ENCODE data around the gene MTPN. TPM values are rescaled to one million over a fixed set of nuclear protein-coding genes. Genes with fewer than 3 reads are reported as not detected.
A peak's percentile ranks its signal among the peaks of the same experiment; 100 is the strongest.

MTPN gene
- total and polyA plus RNA-seq, 10 of the 15 experiments (the other 5 are each of a cell fraction or from before 2014, with no cell fraction given), result 38.7 to 146 (median 85.4) TPM

DNA sequence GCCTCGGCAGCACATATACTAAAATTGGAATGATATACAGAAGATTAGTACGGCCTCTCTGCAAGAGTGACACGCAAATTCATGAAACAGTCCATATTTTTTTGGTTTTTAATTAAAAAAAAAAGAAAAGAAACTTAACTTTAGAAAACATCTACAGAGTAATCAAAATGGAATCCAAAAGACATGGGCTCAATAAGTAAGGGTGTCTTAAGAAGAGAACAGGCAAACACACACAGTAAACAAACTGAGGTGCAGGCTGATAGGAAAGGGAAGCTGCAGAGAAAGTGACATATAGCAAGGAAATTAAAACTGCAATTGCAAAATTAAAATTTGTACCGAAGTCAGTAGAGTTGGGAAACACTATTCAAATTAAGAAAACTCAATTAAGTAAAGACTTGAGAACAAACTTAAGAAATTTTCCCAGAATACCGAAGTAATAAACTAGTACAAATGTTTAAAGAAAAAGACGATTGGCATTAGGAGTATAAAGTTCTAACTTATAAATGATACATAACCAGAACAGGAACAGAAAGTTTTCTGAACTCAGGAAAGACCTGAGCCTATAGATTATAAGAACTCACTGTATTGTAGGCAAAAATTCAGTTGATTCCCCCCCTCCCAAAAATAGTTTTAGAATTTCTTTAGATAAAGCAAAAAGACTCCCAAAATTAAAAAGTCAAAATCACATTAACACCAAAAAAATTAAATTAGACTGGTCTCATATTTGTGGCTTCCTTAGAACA, 16.3 kb downstream of the MTPN start:
- no peak for FAIRE-seq
- POLR2A ChIA-PET, result interaction anchor here (1.3 to 1.6 kb wide), 2 partner anchors 10 to 19 kb away, joined by 4 to 6 read pairs; no protein-coding TSS in a partner anchor
- no peak overlapping the region; the same call in 1 of the 2 replicates for H3K27ac ChIP-seq (ENCODE audit: control insufficient read depth, insufficient read depth)
- TF ChIP-seq YY1 (IDR thresholded peaks at IDR 0.05; ENCODE audit: low read depth, low read length) (no peak), EZH2 (IDR thresholded peaks at IDR 0.05; ENCODE audit: borderline replicate concordance, control insufficient read depth, low read depth, low read length) (no peak), NFYB (IDR thresholded peaks at IDR 0.05; ENCODE audit: insufficient read depth, low read depth, low read length) (no peak), WRNIP1 (IDR thresholded peaks at IDR 0.05; ENCODE audit: borderline replicate concordance, low read depth, low read length) (no peak), CEBPB (IDR thresholded peaks at IDR 0.05; ENCODE audit: borderline replicate concordance in 1 of 2, low read depth in 2 of 2, low read length in 2 of 2) (no peak), NR2C2 (IDR thresholded peaks at IDR 0.05; ENCODE audit: borderline replicate concordance, control insufficient read depth, insufficient read length, low read depth) (no peak), IKZF2 (IDR thresholded peaks at IDR 0.05) (no peak)
- TF ChIP-seq, protein P1, sequence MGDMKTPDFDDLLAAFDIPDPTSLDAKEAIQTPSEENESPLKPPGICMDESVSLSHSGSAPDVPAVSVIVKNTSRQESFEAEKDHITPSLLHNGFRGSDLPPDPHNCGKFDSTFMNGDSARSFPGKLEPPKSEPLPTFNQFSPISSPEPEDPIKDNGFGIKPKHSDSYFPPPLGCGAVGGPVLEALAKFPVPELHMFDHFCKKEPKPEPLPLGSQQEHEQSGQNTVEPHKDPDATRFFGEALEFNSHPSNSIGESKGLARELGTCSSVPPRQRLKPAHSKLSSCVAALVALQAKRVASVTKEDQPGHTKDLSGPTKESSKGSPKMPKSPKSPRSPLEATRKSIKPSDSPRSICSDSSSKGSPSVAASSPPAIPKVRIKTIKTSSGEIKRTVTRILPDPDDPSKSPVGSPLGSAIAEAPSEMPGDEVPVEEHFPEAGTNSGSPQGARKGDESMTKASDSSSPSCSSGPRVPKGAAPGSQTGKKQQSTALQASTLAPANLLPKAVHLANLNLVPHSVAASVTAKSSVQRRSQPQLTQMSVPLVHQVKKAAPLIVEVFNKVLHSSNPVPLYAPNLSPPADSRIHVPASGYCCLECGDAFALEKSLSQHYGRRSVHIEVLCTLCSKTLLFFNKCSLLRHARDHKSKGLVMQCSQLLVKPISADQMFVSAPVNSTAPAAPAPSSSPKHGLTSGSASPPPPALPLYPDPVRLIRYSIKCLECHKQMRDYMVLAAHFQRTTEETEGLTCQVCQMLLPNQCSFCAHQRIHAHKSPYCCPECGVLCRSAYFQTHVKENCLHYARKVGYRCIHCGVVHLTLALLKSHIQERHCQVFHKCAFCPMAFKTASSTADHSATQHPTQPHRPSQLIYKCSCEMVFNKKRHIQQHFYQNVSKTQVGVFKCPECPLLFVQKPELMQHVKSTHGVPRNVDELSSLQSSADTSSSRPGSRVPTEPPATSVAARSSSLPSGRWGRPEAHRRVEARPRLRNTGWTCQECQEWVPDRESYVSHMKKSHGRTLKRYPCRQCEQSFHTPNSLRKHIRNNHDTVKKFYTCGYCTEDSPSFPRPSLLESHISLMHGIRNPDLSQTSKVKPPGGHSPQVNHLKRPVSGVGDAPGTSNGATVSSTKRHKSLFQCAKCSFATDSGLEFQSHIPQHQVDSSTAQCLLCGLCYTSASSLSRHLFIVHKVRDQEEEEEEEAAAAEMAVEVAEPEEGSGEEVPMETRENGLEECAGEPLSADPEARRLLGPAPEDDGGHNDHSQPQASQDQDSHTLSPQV (IDR thresholded peaks at IDR 0.05), result no peak
- TF ChIP-seq, protein P2, sequence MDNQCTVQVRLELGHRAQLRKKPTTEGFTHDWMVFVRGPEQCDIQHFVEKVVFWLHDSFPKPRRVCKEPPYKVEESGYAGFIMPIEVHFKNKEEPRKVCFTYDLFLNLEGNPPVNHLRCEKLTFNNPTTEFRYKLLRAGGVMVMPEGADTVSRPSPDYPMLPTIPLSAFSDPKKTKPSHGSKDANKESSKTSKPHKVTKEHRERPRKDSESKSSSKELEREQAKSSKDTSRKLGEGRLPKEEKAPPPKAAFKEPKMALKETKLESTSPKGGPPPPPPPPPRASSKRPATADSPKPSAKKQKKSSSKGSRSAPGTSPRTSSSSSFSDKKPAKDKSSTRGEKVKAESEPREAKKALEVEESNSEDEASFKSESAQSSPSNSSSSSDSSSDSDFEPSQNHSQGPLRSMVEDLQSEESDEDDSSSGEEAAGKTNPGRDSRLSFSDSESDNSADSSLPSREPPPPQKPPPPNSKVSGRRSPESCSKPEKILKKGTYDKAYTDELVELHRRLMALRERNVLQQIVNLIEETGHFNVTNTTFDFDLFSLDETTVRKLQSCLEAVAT (IDR thresholded peaks at IDR 0.05), result no peak
- TF ChIP-seq, protein P3, sequence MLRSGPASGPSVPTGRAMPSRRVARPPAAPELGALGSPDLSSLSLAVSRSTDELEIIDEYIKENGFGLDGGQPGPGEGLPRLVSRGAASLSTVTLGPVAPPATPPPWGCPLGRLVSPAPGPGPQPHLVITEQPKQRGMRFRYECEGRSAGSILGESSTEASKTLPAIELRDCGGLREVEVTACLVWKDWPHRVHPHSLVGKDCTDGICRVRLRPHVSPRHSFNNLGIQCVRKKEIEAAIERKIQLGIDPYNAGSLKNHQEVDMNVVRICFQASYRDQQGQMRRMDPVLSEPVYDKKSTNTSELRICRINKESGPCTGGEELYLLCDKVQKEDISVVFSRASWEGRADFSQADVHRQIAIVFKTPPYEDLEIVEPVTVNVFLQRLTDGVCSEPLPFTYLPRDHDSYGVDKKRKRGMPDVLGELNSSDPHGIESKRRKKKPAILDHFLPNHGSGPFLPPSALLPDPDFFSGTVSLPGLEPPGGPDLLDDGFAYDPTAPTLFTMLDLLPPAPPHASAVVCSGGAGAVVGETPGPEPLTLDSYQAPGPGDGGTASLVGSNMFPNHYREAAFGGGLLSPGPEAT (IDR thresholded peaks at IDR 0.05; ENCODE audit: low read depth), result no peak
- TF ChIP-seq, protein P4, sequence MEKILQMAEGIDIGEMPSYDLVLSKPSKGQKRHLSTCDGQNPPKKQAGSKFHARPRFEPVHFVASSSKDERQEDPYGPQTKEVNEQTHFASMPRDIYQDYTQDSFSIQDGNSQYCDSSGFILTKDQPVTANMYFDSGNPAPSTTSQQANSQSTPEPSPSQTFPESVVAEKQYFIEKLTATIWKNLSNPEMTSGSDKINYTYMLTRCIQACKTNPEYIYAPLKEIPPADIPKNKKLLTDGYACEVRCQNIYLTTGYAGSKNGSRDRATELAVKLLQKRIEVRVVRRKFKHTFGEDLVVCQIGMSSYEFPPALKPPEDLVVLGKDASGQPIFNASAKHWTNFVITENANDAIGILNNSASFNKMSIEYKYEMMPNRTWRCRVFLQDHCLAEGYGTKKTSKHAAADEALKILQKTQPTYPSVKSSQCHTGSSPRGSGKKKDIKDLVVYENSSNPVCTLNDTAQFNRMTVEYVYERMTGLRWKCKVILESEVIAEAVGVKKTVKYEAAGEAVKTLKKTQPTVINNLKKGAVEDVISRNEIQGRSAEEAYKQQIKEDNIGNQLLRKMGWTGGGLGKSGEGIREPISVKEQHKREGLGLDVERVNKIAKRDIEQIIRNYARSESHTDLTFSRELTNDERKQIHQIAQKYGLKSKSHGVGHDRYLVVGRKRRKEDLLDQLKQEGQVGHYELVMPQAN (conservative IDR thresholded peaks at IDR 0.05), result no peak

More for the DNA sequence above, 16.3 kb downstream of the MTPN start:
- DNase-seq (ENCODE audit: low read depth, low spot score), result no peak
- H3K27me3 ChIP-seq (replicated peaks in 1 of 2; ENCODE audit: control insufficient read depth in 2 of 2, insufficient read depth in 2 of 2, low read length in 1 of 2), result no peaks in the 10 kb centered on the region
- H3K79me2 ChIP-seq (ENCODE audit: control insufficient read depth, insufficient read depth, low read length), result peaks cover 86% of the 10 kb centered on the region
- 63% methylated on average over 6 of the region's 6 CpGs for WGBS (ENCODE audit: insufficient coverage, insufficient replicate concordance, low lambda C conversion rate, missing lambda C conversion rate)
- in situ Hi-C loops (cut with MboI) (loop anchor here (25.0 kb wide), 1 partner anchor 974 kb away; the partner anchor contains the start of gene AGBL3), intact Hi-C loops (cut with micrococcal nuclease; ENCODE audit: unreplicated experiment) (no loop called here)
- SMC1A ChIA-PET (ENCODE audit: uncharacterized antibody, unreplicated experiment), result interaction anchor here (1.2 to 1.8 kb wide), 4 partner anchors 9 to 39 kb away, joined by 5 to 9 read pairs (median 8); no protein-coding TSS in a partner anchor
- CTCF ChIA-PET, result interaction anchor here (0.7 to 1.7 kb wide), 4 partner anchors 19 to 58 kb away, joined by 3 to 5 read pairs (median 4); no protein-coding TSS in a partner anchor
- RAD21 ChIA-PET (ENCODE audit: unreplicated experiment), result interaction anchor here (1.0 to 1.7 kb wide), 5 partner anchors 14 to 24 kb away, joined by 3 to 8 read pairs (median 3); no protein-coding TSS in a partner anchor
- no peak overlapping the region for H2AFZ ChIP-seq (ENCODE audit: control insufficient read depth, low read depth, low read length)
- H3K4me2 ChIP-seq (ENCODE audit: control insufficient read depth, insufficient read depth), result no peak overlapping the region
- no peak overlapping the region for H3K4me3 ChIP-seq
- H4K20me1 ChIP-seq (ENCODE audit: control insufficient read depth, insufficient read depth), result no peaks in the 10 kb centered on the region
- H3K36me3 ChIP-seq (ENCODE audit: control insufficient read depth in 2 of 2, insufficient read depth in 2 of 2, low read length in 1 of 2), result peaks cover 0 to 9% of the 10 kb centered on the region in 2 experiments; a peak in 1 of 4 replicates
- ATAC-seq, result peak; percentile 23; the same call in 1 of the 3 replicates
- H3K9me3 ChIP-seq (replicated peaks; ENCODE audit: control insufficient read depth, insufficient read depth, low read length), result no peaks in the 10 kb centered on the region; the same call in 2 of the 3 replicates
- peaks cover 4% of the 10 kb centered on the region; the same call in 1 of the 2 replicates for H3K4me1 ChIP-seq (ENCODE audit: control insufficient read depth, insufficient read depth, low read length)
- BruUV-seq (replicated peaks), result no TSS peak
- no peak overlapping the region for H3K9ac ChIP-seq (ENCODE audit: control insufficient read depth, insufficient read depth, low read length)

Data from GM12878 (cell line).